ENCODE measurements around the gene FBXL3. TPM values are rescaled to one million over a fixed set of nuclear protein-coding genes. Genes with fewer than 3 reads are reported as not detected.

The FBXL3 gene, protein sequence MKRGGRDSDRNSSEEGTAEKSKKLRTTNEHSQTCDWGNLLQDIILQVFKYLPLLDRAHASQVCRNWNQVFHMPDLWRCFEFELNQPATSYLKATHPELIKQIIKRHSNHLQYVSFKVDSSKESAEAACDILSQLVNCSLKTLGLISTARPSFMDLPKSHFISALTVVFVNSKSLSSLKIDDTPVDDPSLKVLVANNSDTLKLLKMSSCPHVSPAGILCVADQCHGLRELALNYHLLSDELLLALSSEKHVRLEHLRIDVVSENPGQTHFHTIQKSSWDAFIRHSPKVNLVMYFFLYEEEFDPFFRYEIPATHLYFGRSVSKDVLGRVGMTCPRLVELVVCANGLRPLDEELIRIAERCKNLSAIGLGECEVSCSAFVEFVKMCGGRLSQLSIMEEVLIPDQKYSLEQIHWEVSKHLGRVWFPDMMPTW
- total RNA-seq (2016; rRNA removed; fragmentation: Illumina TruSeq; extraction: Trizol) (18.5 and 22.6 TPM in 2 replicates), polyA plus RNA-seq (2011; rRNA removed) (10.6 and 11.5 TPM in 2 replicates), polyA minus RNA-seq (2011; rRNA and poly(A)+ RNA removed; ENCODE audit: low replicate concordance) (12.2 and 30.0 TPM in 2 replicates), Bru-seq, nascent RNA (percentile 93 among the genes with signal in this experiment), BruChase-seq, experiment 1, labeled RNA remaining after a 6-hour chase (percentile 85 among the genes with signal in this experiment), BruChase-seq, experiment 2, labeled RNA remaining after a 2-hour chase (percentile 92 among the genes with signal in this experiment)
- 2.3 and 2.6 TPM in 2 replicates for total RNA-seq (2016; cell fraction: cytosol; rRNA removed; fragmentation: Illumina TruSeq; extraction: Trizol; ENCODE audit: low read depth)
- 18.5 and 23.2 TPM in 2 replicates for total RNA-seq (2016; cell fraction: insoluble cytoplasmic fraction; rRNA removed; fragmentation: Illumina TruSeq; extraction: Trizol)
- total RNA-seq (2016; cell fraction: membrane; rRNA removed; fragmentation: Illumina TruSeq; extraction: Trizol) = 7.6 and 9.0 TPM in 2 replicates
- total RNA-seq (2016; cell fraction: nucleus; rRNA removed; fragmentation: Illumina TruSeq; extraction: Trizol) = 20.3 and 21.3 TPM in 2 replicates
- polyA plus RNA-seq (2011; cell fraction: cytosol; rRNA removed) = 6.0 and 9.2 TPM in 2 replicates
- polyA plus RNA-seq (2011; cell fraction: nucleus; rRNA removed) = 7.8 and 8.4 TPM in 2 replicates
- 13.9 and 14.9 TPM in 2 replicates for polyA plus RNA-seq (2012)
- polyA plus RNA-seq (2016; cell fraction: cytosol; fragmentation: Illumina TruSeq; extraction: Trizol; ENCODE audit: low read depth) = 0.85 and 1.0 TPM in 2 replicates
- 18.4 and 20.6 TPM in 2 replicates for polyA plus RNA-seq (2016; cell fraction: insoluble cytoplasmic fraction; fragmentation: Illumina TruSeq; extraction: Trizol; ENCODE audit: low read depth)
- 4.1 and 4.8 TPM in 2 replicates for polyA plus RNA-seq (2016; cell fraction: membrane; fragmentation: Illumina TruSeq; extraction: Trizol; ENCODE audit: low read depth)
- polyA plus RNA-seq (2016; cell fraction: nucleus; fragmentation: Illumina TruSeq; extraction: Trizol; ENCODE audit: insufficient read depth, low read depth) = 15.3 and 17.3 TPM in 2 replicates
- 14.8 and 21.8 TPM in 2 replicates for polyA minus RNA-seq (2011; cell fraction: cytosol; rRNA and poly(A)+ RNA removed)
- polyA minus RNA-seq (2011; cell fraction: nucleus; rRNA and poly(A)+ RNA removed) = 49.8 and 50.1 TPM in 2 replicates
- long read RNA-seq, experiment 1, partial matches to known transcripts = 0 of 2 reads
- long read RNA-seq, experiment 1, other reads (novel, unspliced or antisense) = 0 of 2 reads
- long read RNA-seq, experiment 2, transcript FBXL3-201 (5 exons, 3,503 nt) = major isoform, 6 of 51 reads
- long read RNA-seq, experiment 2, partial matches to known transcripts = 1 of 51 reads
- long read RNA-seq, experiment 2, other reads (novel, unspliced or antisense) = 43 of 51 reads

DNA sequence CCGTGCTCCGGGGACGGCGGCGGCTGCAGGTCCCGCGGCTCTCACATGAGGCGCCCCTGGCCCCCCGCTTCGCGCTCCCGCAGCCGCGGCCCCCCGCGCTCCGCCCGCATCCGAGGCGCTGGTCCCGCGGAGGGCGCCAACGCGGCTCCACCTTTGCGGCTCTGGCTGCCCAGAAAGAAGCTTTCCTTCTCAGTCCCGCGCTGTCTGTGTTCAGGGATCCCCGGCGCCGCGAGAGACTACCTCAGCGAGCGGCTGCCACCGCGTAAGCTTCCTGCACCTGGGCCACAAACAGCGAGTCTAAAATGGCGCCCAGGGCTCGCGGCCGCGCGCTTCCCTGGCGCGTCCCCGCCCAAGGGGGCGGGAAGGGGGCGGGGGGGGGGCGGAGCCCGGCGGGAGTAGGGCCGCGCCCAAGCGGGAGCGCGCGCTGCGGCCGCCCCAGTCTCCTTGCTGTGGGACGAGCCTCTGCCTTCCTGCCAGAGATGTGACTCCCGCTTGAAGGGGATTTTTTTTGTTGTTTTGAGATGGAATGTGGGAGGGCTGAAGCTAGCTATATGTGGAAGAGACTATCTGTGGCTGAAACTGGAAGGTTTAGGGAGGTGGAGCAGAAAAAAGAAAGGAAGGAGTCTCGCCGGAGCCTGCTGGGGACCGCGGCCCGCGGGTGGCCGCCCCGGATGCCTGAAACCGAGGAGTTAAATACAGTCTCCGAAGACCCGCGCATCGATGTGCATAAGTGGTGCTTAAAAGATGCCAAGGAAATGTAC, at the start of gene FBXL3:
FBXL3 (minus strand) TSS at position 299 of the 761 bp plus-strand sequence. CDS start 5,299 bp downstream, outside the sequence.
- Histone ChIP-seq H4K20me1 (ENCODE audit: insufficient read depth, low read length) (peaks cover 35% of the 10 kb centered on the region), H3K9me3 (ENCODE audit: low read length) (no peaks in the 10 kb centered on the region), H3K36me3 (replicated peaks in 1 of 2; ENCODE audit: control insufficient read depth in 1 of 2, insufficient read depth in 2 of 2, low read length in 2 of 2) (peaks cover 1 to 4% of the 10 kb centered on the region in 2 experiments; a peak in 3 of 5 replicates), H3K9ac (ENCODE audit: insufficient read depth, low read depth, low read length) (peak within 1 kb of the TSS; percentile 93), H3K27ac (ENCODE audit: extremely low read length, insufficient read depth, low read length) (peak within 1 kb of the TSS; percentile 96), H3K4me2 (ENCODE audit: low read depth, low read length) (peak within 1 kb of the TSS; percentile 94), H3K4me3 (replicated peaks in 1 of 3; ENCODE audit: insufficient read depth in 1 of 3, low read depth in 2 of 3, low read length in 3 of 3) (peak within 1 kb of the TSS; percentile 86 to 98 (median 95)), H3K27me3 (ENCODE audit: control insufficient read depth in 1 of 2, insufficient read depth in 2 of 2, low read length in 2 of 2) (no peaks in the 10 kb centered on the region; a peak in 1 of 5 replicates), H3K79me2 (ENCODE audit: insufficient read depth, low read length) (peaks cover 40% of the 10 kb centered on the region), H3K4me1 (ENCODE audit: insufficient read depth, low read length) (peaks cover 47% of the 10 kb centered on the region), H2AFZ (ENCODE audit: low read length) (peak within 1 kb of the TSS; percentile 92)
- under 1% methylated on average over 23 of the region's 74 CpGs for WGBS (ENCODE audit: low lambda C conversion rate)
- peak; percentile 46 for DNase-seq (ENCODE audit: low spot score)
- ChIA-PET POLR2A (interaction anchor here (1.0 to 2.5 kb wide), 6 partner anchors 13 to 1266 kb away, joined by 3 to 12 read pairs (median 5); partner anchors contain the start of gene CLN5), CTCF (ENCODE audit: low intra/inter-chr PET ratio, low total read pairs) (no interaction called here)
- in situ Hi-C loops (cut with HindIII; ENCODE audit: extremely low pct_ligation_motif_present, low pct_unique_long_range_greater_than_20kb) (no loop called here), intact Hi-C loops (cut with micrococcal nuclease; ENCODE audit: unreplicated experiment) (loop anchor here (5.0 to 10.0 kb wide), 2 partner anchors 35 to 298 kb away; partner anchors contain the start of gene MYCBP2)
- ATAC-seq = peak; percentile 78
- BruUV-seq (replicated peaks) = no TSS peak
- no peak for FAIRE-seq
- TF ChIP-seq TAF1 (CRISPR knock-in tag; IDR thresholded peaks at IDR 0.05) (peak; percentile 65), KDM5A (IDR thresholded peaks at IDR 0.05; ENCODE audit: borderline replicate concordance, low read length) (peak; percentile 70; the same call in 1 of the 2 replicates), ZFY (CRISPR knock-in tag; IDR thresholded peaks at IDR 0.05) (peak; percentile 83), ZNF746 (CRISPR knock-in tag; IDR thresholded peaks at IDR 0.05) (peak; percentile 23; the same call in 1 of the 2 replicates), EEA1 (CRISPR knock-in tag; IDR thresholded peaks at IDR 0.05; ENCODE audit: borderline replicate concordance) (0 out of 2 replicates have a peak, but pooled peaks have one; percentile 17)
- TF ChIP-seq, protein P1, sequence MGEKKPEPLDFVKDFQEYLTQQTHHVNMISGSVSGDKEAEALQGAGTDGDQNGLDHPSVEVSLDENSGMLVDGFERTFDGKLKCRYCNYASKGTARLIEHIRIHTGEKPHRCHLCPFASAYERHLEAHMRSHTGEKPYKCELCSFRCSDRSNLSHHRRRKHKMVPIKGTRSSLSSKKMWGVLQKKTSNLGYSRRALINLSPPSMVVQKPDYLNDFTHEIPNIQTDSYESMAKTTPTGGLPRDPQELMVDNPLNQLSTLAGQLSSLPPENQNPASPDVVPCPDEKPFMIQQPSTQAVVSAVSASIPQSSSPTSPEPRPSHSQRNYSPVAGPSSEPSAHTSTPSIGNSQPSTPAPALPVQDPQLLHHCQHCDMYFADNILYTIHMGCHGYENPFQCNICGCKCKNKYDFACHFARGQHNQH (CRISPR knock-in tag; IDR thresholded peaks at IDR 0.05) = peak; percentile 34; the same call in 1 of the 2 replicates
- TF ChIP-seq, protein P2, sequence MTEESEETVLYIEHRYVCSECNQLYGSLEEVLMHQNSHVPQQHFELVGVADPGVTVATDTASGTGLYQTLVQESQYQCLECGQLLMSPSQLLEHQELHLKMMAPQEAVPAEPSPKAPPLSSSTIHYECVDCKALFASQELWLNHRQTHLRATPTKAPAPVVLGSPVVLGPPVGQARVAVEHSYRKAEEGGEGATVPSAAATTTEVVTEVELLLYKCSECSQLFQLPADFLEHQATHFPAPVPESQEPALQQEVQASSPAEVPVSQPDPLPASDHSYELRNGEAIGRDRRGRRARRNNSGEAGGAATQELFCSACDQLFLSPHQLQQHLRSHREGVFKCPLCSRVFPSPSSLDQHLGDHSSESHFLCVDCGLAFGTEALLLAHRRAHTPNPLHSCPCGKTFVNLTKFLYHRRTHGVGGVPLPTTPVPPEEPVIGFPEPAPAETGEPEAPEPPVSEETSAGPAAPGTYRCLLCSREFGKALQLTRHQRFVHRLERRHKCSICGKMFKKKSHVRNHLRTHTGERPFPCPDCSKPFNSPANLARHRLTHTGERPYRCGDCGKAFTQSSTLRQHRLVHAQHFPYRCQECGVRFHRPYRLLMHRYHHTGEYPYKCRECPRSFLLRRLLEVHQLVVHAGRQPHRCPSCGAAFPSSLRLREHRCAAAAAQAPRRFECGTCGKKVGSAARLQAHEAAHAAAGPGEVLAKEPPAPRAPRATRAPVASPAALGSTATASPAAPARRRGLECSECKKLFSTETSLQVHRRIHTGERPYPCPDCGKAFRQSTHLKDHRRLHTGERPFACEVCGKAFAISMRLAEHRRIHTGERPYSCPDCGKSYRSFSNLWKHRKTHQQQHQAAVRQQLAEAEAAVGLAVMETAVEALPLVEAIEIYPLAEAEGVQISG (CRISPR knock-in tag; IDR thresholded peaks at IDR 0.05) = peak; percentile 50

All from HepG2 (cell line).